MM.1S (cell line): ENCODE measurements around the gene TUBB2B.
"Not testable (repeated sequence)": the region's sequence is repeated elsewhere in the genome, so short reads cannot be mapped to it uniquely, and the experiment has no call there.

ENCODE experiments used
- DNase-seq: peaks from one replicate; pipeline ENCODE4 v3.0.0-alpha.2; 2015
- H2AFZ ChIP-seq: fragments of 300-600 bp; sonication (generic); 2 replicates; pipeline ENCODE4 v1.6.0; 2016; ENCODE audit warnings: antibody characterized with exemption, low read length
- H3F3A ChIP-seq: fragments of 300-600 bp; sonication (generic); 2 replicates; pipeline ENCODE4 v1.6.1; 2016; ENCODE audit warnings: mild to moderate bottlenecking, antibody characterized with exemption, low read length, moderate library complexity, mixed read lengths; ENCODE audit not compliant: insufficient read depth
- H3K27ac ChIP-seq: fragments of 300-600 bp; sonication (generic); 2 replicates; pipeline ENCODE4 v1.5.1; 2016; ENCODE audit warnings: mild to moderate bottlenecking, low read length
- H3K27me3 ChIP-seq: fragments of 300-600 bp; sonication (generic); replicated peaks from 2 replicates; pipeline ENCODE4 v1.6.0; 2016; ENCODE audit warnings: low read length; ENCODE audit not compliant: insufficient read depth
- H3K36me3 ChIP-seq: fragments of 300-600 bp; sonication (generic); replicated peaks from 2 replicates; pipeline ENCODE4 v1.6.1; 2016; ENCODE audit warnings: mild to moderate bottlenecking, low read length, mixed read lengths; ENCODE audit not compliant: insufficient read depth
- H3K4me1 ChIP-seq: fragments of 300-600 bp; sonication (generic); 2 replicates; pipeline ENCODE4 v1.6.1; 2016; ENCODE audit warnings: low read length, mixed read lengths
- H3K4me2 ChIP-seq: fragments of 300-600 bp; sonication (generic); 2 replicates; pipeline ENCODE4 v1.6.0; 2016; ENCODE audit warnings: low read depth, low read length
- H3K4me3 ChIP-seq: fragments of 300-600 bp; sonication (generic); 2 replicates; pipeline ENCODE4 v1.5.1; 2016; ENCODE audit warnings: low read length, mixed read lengths
- H3K79me2 ChIP-seq: fragments of 300-600 bp; sonication (generic); 2 replicates; pipeline ENCODE4 v1.6.1; 2016; ENCODE audit warnings: mixed run types, low read length, mixed read lengths
- H3K9ac ChIP-seq: fragments of 300-600 bp; sonication (generic); 2 replicates; pipeline ENCODE4 v1.6.1; 2016; ENCODE audit warnings: low read length, mixed read lengths
- H3K9me2 ChIP-seq: fragments of 300-600 bp; sonication (generic); replicated peaks from 2 replicates; pipeline ENCODE4 v1.6.1; 2016; ENCODE audit warnings: mild to moderate bottlenecking, low read length, mixed read lengths; ENCODE audit not compliant: insufficient read depth
- H3K9me3 ChIP-seq: fragments of 300-600 bp; sonication (generic); replicated peaks from 2 replicates; pipeline ENCODE4 v1.6.1; 2016; ENCODE audit warnings: mild to moderate bottlenecking, low read length, mixed read lengths; ENCODE audit not compliant: insufficient read depth
- H4K20me1 ChIP-seq: fragments of 300-600 bp; sonication (generic); 2 replicates; pipeline ENCODE4 v1.6.1; 2016; ENCODE audit warnings: mild to moderate bottlenecking, low read length, moderate library complexity, mixed read lengths; ENCODE audit not compliant: insufficient read depth
- CTCF ChIP-seq: fragments of 300-600 bp; sonication (generic); IDR thresholded peaks from 2 replicates; pipeline ENCODE4 v1.5.1; 2016; ENCODE audit warnings: antibody characterized with exemption, low read length, mixed read lengths
- EZH2 ChIP-seq: fragments of 300-600 bp; sonication (generic); optimal IDR thresholded peaks from 2 replicates; pipeline ENCODE3; 2017; ENCODE audit warnings: low read depth, mild to moderate bottlenecking, antibody characterized with exemption, low read length, mixed read lengths
- EZH2phosphoT487 ChIP-seq: fragments of 300-600 bp; sonication (generic); IDR thresholded peaks from 2 replicates; pipeline ENCODE4 v1.6.1; 2018; ENCODE audit warnings: antibody characterized with exemption, low read length

The TUBB2B gene

GRCh38 chr6:3183066-3183465 lies 44.4 kb downstream of the TUBB2B start:
- Histone ChIP-seq H3K4me2 (no peak overlapping the region), H3K79me2 (no peaks in the 10 kb centered on the region), H3K9ac (no peak overlapping the region), H4K20me1 (no peaks in the 10 kb centered on the region), H2AFZ (no peak overlapping the region), H3K9me2 (no peaks in the 10 kb centered on the region), H3K4me3 (no peak overlapping the region), H3K27me3 (no peaks in the 10 kb centered on the region), H3F3A (no peaks in the 10 kb centered on the region), H3K9me3 (no peaks in the 10 kb centered on the region), H3K4me1 (no peaks in the 10 kb centered on the region), H3K36me3 (no peaks in the 10 kb centered on the region), H3K27ac (no peak overlapping the region)
- TF ChIP-seq EZH2phosphoT487 (no peak), EZH2 (no peak), CTCF (no peak)
- no peak for DNase-seq

- Histone ChIP-seq H3K79me2 (no peaks in the 10 kb centered on the region), H2AFZ (no peak overlapping the region), H3K9me3 (no peaks in the 10 kb centered on the region), H3K4me1 (no peaks in the 10 kb centered on the region), H3K36me3 (no peaks in the 10 kb centered on the region), H3K27me3 (no peaks in the 10 kb centered on the region), H4K20me1 (no peaks in the 10 kb centered on the region), H3K27ac (no peak overlapping the region), H3K9me2 (no peaks in the 10 kb centered on the region), H3K4me3 (no peak overlapping the region), H3K9ac (no peak overlapping the region), H3F3A (no peaks in the 10 kb centered on the region), H3K4me2 (no peak overlapping the region)
- no peak for DNase-seq
- TF ChIP-seq CTCF (no peak), EZH2phosphoT487 (no peak), EZH2 (no peak)
Measured at GRCh38 chr6:3181105-3181504, 46.3 kb downstream of the TUBB2B start.

GRCh38 chr6:3179945-3180344 lies 47.5 kb downstream of the TUBB2B start:
- not testable (repeated sequence) for H3F3A ChIP-seq, H3K4me2 ChIP-seq, H2AFZ ChIP-seq, H3K4me3 ChIP-seq, H3K36me3 ChIP-seq, H3K27me3 ChIP-seq, H3K4me1 ChIP-seq, H3K9ac ChIP-seq, DNase-seq, H3K9me3 ChIP-seq, H3K9me2 ChIP-seq, H3K27ac ChIP-seq, H3K79me2 ChIP-seq, H4K20me1 ChIP-seq

- H3K4me2 ChIP-seq, H3K27ac ChIP-seq, H3K9ac ChIP-seq, DNase-seq, H3K36me3 ChIP-seq, H3K9me3 ChIP-seq, H3K27me3 ChIP-seq, H3K9me2 ChIP-seq, H3K4me1 ChIP-seq, H3F3A ChIP-seq, H4K20me1 ChIP-seq, H3K4me3 ChIP-seq, H3K79me2 ChIP-seq, H2AFZ ChIP-seq: not testable (repeated sequence)
Measured at GRCh38 chr6:3178666-3179065, 48.8 kb downstream of the TUBB2B start.
